Neural cell (in vitro differentiated cells): Measurements from ENCODE around the gene LDLRAD4. TPM values are rescaled to one million over a fixed set of nuclear protein-coding genes. Genes with fewer than 3 reads are reported as not detected.

Source experiments
- H2AFZ ChIP-seq: fragments of 200-600, 300-800 bp; sonication (generic), shearing (Covaris generic); 2 replicates; pipeline ENCODE4 v1.6.0; 2014; ENCODE audit warnings: low read depth, mild to moderate bottlenecking, antibody characterized with exemption, low read length, moderate library complexity
- H3F3A ChIP-seq: fragments of 200-600 bp; shearing (Covaris generic); 2 replicates; pipeline ENCODE4 v1.6.1; 2016; ENCODE audit warnings: mild to moderate bottlenecking, moderate library complexity, mixed read lengths, antibody characterized with exemption, low read length; ENCODE audit not compliant: insufficient read depth, poor library complexity, severe bottlenecking
- H3K27ac ChIP-seq: fragments of 200-600, 300-800 bp; sonication (generic), shearing (Covaris generic); 2 replicates; pipeline ENCODE4 v1.5.1; 2014; ENCODE audit warnings: mild to moderate bottlenecking, low read length, moderate library complexity
- H3K27me3 ChIP-seq: fragments of 300-800, 200-600 bp; sonication (generic), shearing (Covaris generic); 2 replicates; pipeline ENCODE4 v1.6.0; 2014; ENCODE audit warnings: mild to moderate bottlenecking, low read depth, low read length, moderate library complexity; ENCODE audit not compliant: insufficient read depth
- H3K36me3 ChIP-seq: fragments of 300-800, 200-600 bp; sonication (generic), shearing (Covaris generic); 2 replicates; pipeline ENCODE4 v1.5.1; 2014; ENCODE audit warnings: mild to moderate bottlenecking, antibody characterized with exemption, low read length, moderate library complexity; ENCODE audit not compliant: insufficient read depth
- H3K4me2 ChIP-seq: fragments of 300-800, 200-600 bp; sonication (generic), shearing (Covaris generic); 2 replicates; pipeline ENCODE4 v1.6.0; 2014; ENCODE audit warnings: mild to moderate bottlenecking, low read length
- H3K4me3 ChIP-seq: fragments of 300-800, 200-600 bp; sonication (generic), shearing (Covaris generic); 2 replicates; pipeline ENCODE4 v1.5.1; 2014; ENCODE audit warnings: mild to moderate bottlenecking, low read length, moderate library complexity
- H3K79me2 ChIP-seq: fragments of 200-600 bp; shearing (Covaris generic); replicated peaks from 2 replicates; pipeline ENCODE4 v1.6.0; 2014; ENCODE audit warnings: mild to moderate bottlenecking, low read length, moderate library complexity; ENCODE audit not compliant: insufficient read depth
- H3K9ac ChIP-seq: fragments of 300-800, 200-600 bp; sonication (generic), shearing (Covaris generic); 2 replicates; pipeline ENCODE4 v1.6.1; 2016; ENCODE audit warnings: mild to moderate bottlenecking, low read length, mixed read lengths
- H3K9me2 ChIP-seq: fragments of 200-600 bp; shearing (Covaris generic); 2 replicates; pipeline ENCODE4 v1.6.1; 2016; ENCODE audit warnings: mild to moderate bottlenecking, low read length, mixed read lengths; ENCODE audit not compliant: insufficient read depth
- H3K9me3 ChIP-seq: fragments of 200-600, 300-800 bp; sonication (generic), shearing (Covaris generic); 2 replicates; pipeline ENCODE4 v1.6.1; 2016; ENCODE audit warnings: mild to moderate bottlenecking, mixed run types, low read length, moderate library complexity, mixed read lengths
- H4K20me1 ChIP-seq: fragments of 200-600 bp; shearing (Covaris generic); 2 replicates; pipeline ENCODE4 v1.6.1; 2016; ENCODE audit warnings: mild to moderate bottlenecking, mixed run types; ENCODE audit not compliant: insufficient read depth
- CTCF ChIP-seq: fragments of 450-650 bp; IDR thresholded peaks from 2 replicates; pipeline ENCODE4 v1.5.1; 2014; ENCODE audit warnings: antibody characterized with exemption, mild to moderate bottlenecking, moderate library complexity; ENCODE audit not compliant: poor library complexity, severe bottlenecking
- EP300 ChIP-seq: fragments of 450-650 bp; conservative IDR thresholded peaks from 2 replicates; pipeline ENCODE4 v1.6.1; 2014; ENCODE audit warnings: antibody characterized with exemption, mild to moderate bottlenecking, moderate library complexity; ENCODE audit not compliant: poor library complexity, severe bottlenecking
- EZH2 ChIP-seq: fragments of 200-600, 300-800 bp; shearing (Covaris generic), sonication (generic); IDR thresholded peaks from 2 replicates; pipeline ENCODE4 v1.6.1; 2014; ENCODE audit warnings: antibody characterized with exemption, low read length, borderline replicate concordance, mild to moderate bottlenecking; ENCODE audit not compliant: insufficient read depth, poor library complexity, severe bottlenecking
- MXI1 ChIP-seq: fragments of 450-650 bp; conservative IDR thresholded peaks from 2 replicates; pipeline ENCODE4 v1.6.1; 2014; ENCODE audit warnings: antibody characterized with exemption, mild to moderate bottlenecking; ENCODE audit not compliant: poor library complexity, severe bottlenecking
- POLR2AphosphoS5 ChIP-seq: IDR thresholded peaks from 2 replicates; pipeline ENCODE4 v1.6.1; 2012
- RAD21 ChIP-seq: fragments of 450-650 bp; conservative IDR thresholded peaks from 2 replicates; pipeline ENCODE4 v1.6.1; 2014; ENCODE audit warnings: antibody characterized with exemption, mild to moderate bottlenecking, moderate library complexity
- REST ChIP-seq: IDR thresholded peaks from 2 replicates; pipeline ENCODE4 v1.6.1; 2012; ENCODE audit warnings: borderline replicate concordance
- SMC3 ChIP-seq: fragments of 450-650 bp; conservative IDR thresholded peaks from 2 replicates; pipeline ENCODE4 v1.6.1; 2014; ENCODE audit warnings: antibody characterized with exemption, mild to moderate bottlenecking, moderate library complexity; ENCODE audit not compliant: poor library complexity
- TAF1 ChIP-seq: IDR thresholded peaks from 2 replicates; pipeline ENCODE4 v1.6.1; 2012; ENCODE audit warnings: low read depth
- polyA plus RNA-seq: library from polyadenylated mRNA; depleted of rRNA; stranded (reverse); fragments of >200 nt; gene quantifications from 2 replicates; pipeline ENCODE4 v1.2.3, GENCODE V29; 2014

Gene LDLRAD4
- polyA plus RNA-seq, 1 donor from 2014 or later, result 3.7 TPM

GRCh38 chr18:13621446-13621849 is 402.9 kb downstream of the LDLRAD4 start:
- H3K27ac ChIP-seq, result no peak overlapping the region

GRCh38 chr18:13621886-13622619 is 403.5 kb downstream of the LDLRAD4 start:
- Histone ChIP-seq H3K4me2 (no peak overlapping the region), H3K27ac (no peak overlapping the region), H3K27me3 (no peaks in the 10 kb centered on the region), H3K9me2 (no peaks in the 10 kb centered on the region), H3K9me3 (no peaks in the 10 kb centered on the region), H4K20me1 (no peaks in the 10 kb centered on the region), H3K4me3 (no peak overlapping the region), H3K9ac (no peak overlapping the region), H2AFZ (no peak overlapping the region), H3K79me2 (no peaks in the 10 kb centered on the region), H3F3A (no peaks in the 10 kb centered on the region), H3K36me3 (no peaks in the 10 kb centered on the region)
- TF ChIP-seq EP300 (no peak), CTCF (no peak), POLR2AphosphoS5 (no peak), MXI1 (no peak), EZH2 (no peak), RAD21 (no peak), SMC3 (no peak)

More at GRCh38 chr18:13621446-13621849, 402.9 kb downstream of the LDLRAD4 start:
- H3K4me3 ChIP-seq, result no peak overlapping the region
- H4K20me1 ChIP-seq, result no peaks in the 10 kb centered on the region
- no peaks in the 10 kb centered on the region for H3K36me3 ChIP-seq
- no peaks in the 10 kb centered on the region for H3F3A ChIP-seq
- H3K27me3 ChIP-seq, result no peaks in the 10 kb centered on the region
- no peaks in the 10 kb centered on the region for H3K9me3 ChIP-seq
- H2AFZ ChIP-seq, result no peak overlapping the region
- TF ChIP-seq SMC3, result no peak
- TF ChIP-seq RAD21, result no peak
- no peak for TF ChIP-seq CTCF
- no peak for TF ChIP-seq EZH2
- TF ChIP-seq POLR2AphosphoS5, result no peak
- TF ChIP-seq EP300, result no peak
- TF ChIP-seq MXI1, result no peak
- TF ChIP-seq REST, result no peak
- TF ChIP-seq TAF1, result no peak
- no peak overlapping the region for H3K4me2 ChIP-seq
- no peaks in the 10 kb centered on the region for H3K9me2 ChIP-seq
- no peak overlapping the region for H3K9ac ChIP-seq
- H3K79me2 ChIP-seq, result no peaks in the 10 kb centered on the region
